ENCODE results near the gene MYOZ3.

The MYOZ3 gene

DNA sequence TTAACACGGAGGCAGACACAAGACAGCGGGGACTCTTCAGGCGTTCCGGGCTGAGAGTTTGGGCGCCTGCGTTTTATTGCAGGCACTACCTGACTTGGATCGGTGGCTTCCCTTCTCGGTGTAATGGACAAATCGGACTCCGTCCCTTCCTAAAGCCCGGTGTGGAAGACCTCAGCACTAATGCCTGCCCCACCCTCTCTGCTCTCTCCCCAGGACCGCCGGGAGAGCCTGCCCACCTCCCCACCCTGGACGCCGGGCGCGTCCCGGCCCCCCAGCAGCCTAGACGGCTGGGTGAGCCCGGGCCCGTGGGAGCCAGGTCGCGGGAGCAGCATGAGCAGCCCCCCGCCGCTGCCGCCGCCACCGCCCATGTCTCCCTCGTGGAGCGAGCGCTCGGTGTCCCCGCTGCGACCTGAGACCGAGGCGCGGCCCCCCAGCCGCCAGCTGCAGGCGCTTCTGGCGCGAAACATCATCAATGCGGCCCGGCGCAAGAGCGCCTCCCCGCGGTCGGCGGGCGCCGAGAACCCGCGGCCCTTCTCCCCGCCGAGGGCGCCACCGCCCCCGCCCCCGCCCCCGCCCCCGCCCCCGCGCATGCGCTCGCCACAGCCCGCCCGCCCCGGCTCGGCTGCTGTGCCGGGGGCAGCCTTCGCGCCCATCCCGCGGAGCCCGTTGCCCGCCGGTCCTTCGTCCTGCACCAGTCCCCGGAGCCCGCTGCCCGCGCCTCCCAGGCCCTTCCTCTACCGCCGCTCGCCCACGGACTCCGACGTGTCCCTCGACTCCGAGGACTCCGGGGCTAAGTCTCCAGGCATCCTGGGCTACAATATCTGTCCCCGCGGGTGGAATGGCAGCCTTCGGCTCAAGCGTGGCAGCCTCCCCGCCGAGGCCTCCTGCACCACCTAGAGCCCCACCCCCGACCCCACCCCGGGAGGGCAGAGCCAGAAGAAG, 4.6 kb upstream of the MYOZ3 start:
- H3K27ac ChIP-seq (ENCODE audit: low read length) = no peak overlapping the region
- H3K27me3 ChIP-seq (ENCODE audit: low read depth, low read length) = no peaks in the 10 kb centered on the region
- peak overlapping the region; percentile 91; the same call in 1 of the 2 replicates for H2AFZ ChIP-seq (ENCODE audit: low read depth, low read length)
- H3K9me3 ChIP-seq (ENCODE audit: insufficient read depth, low read length) = no peaks in the 10 kb centered on the region
- no peaks in the 10 kb centered on the region for H3K79me2 ChIP-seq (ENCODE audit: low read length)
- peak overlapping the region; percentile 88 for H3K4me2 ChIP-seq (ENCODE audit: low read length)
- TF ChIP-seq EZH2phosphoT487 (IDR thresholded peaks at IDR 0.05; ENCODE audit: low read depth) = no peak
- TF ChIP-seq, protein P1, sequence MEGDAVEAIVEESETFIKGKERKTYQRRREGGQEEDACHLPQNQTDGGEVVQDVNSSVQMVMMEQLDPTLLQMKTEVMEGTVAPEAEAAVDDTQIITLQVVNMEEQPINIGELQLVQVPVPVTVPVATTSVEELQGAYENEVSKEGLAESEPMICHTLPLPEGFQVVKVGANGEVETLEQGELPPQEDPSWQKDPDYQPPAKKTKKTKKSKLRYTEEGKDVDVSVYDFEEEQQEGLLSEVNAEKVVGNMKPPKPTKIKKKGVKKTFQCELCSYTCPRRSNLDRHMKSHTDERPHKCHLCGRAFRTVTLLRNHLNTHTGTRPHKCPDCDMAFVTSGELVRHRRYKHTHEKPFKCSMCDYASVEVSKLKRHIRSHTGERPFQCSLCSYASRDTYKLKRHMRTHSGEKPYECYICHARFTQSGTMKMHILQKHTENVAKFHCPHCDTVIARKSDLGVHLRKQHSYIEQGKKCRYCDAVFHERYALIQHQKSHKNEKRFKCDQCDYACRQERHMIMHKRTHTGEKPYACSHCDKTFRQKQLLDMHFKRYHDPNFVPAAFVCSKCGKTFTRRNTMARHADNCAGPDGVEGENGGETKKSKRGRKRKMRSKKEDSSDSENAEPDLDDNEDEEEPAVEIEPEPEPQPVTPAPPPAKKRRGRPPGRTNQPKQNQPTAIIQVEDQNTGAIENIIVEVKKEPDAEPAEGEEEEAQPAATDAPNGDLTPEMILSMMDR (IDR thresholded peaks at IDR 0.05; ENCODE audit: low read depth, low read length) = peak; percentile 29
- H3K4me3 ChIP-seq (ENCODE audit: low read length) = peak overlapping the region; percentile 94
- H4K20me1 ChIP-seq (ENCODE audit: insufficient read depth, low read length) = no peaks in the 10 kb centered on the region
- peak overlapping the region; percentile 76 for H3K9ac ChIP-seq (ENCODE audit: low read length)
- peaks cover 4% of the 10 kb centered on the region; the same call in 1 of the 2 replicates for H3K4me1 ChIP-seq (ENCODE audit: low read length)
- no peaks in the 10 kb centered on the region for H3K36me3 ChIP-seq (replicated peaks; ENCODE audit: low read depth, low read length)

GRCh38 chr5:150658121-150658520, 2.9 kb upstream of the MYOZ3 start:
- H3K9ac ChIP-seq (ENCODE audit: low read length) = no peak overlapping the region
- H3K36me3 ChIP-seq (replicated peaks; ENCODE audit: low read depth, low read length) = no peaks in the 10 kb centered on the region
- no peaks in the 10 kb centered on the region for H3K79me2 ChIP-seq (ENCODE audit: low read length)
- H3K4me1 ChIP-seq (ENCODE audit: low read length) = peaks cover 4% of the 10 kb centered on the region; the same call in 1 of the 2 replicates
- H3K4me3 ChIP-seq (ENCODE audit: low read length) = no peak overlapping the region
- no peak for TF ChIP-seq EZH2phosphoT487 (IDR thresholded peaks at IDR 0.05; ENCODE audit: low read depth)
- TF ChIP-seq, protein P1 (IDR thresholded peaks at IDR 0.05; ENCODE audit: low read depth, low read length) = no peak
- H3K27me3 ChIP-seq (ENCODE audit: low read depth, low read length) = no peaks in the 10 kb centered on the region
- H2AFZ ChIP-seq (ENCODE audit: low read depth, low read length) = no peak overlapping the region
- H3K27ac ChIP-seq (ENCODE audit: low read length) = no peak overlapping the region
- no peaks in the 10 kb centered on the region for H3K9me3 ChIP-seq (ENCODE audit: insufficient read depth, low read length)
- no peak overlapping the region for H3K4me2 ChIP-seq (ENCODE audit: low read length)
- no peaks in the 10 kb centered on the region for H4K20me1 ChIP-seq (ENCODE audit: insufficient read depth, low read length)

GRCh38 chr5:150658699-150659265, 2.3 kb upstream of the MYOZ3 start:
- no peaks in the 10 kb centered on the region for H3K36me3 ChIP-seq (replicated peaks; ENCODE audit: low read depth, low read length)
- H2AFZ ChIP-seq (ENCODE audit: low read depth, low read length) = no peak overlapping the region
- TF ChIP-seq EZH2phosphoT487 (IDR thresholded peaks at IDR 0.05; ENCODE audit: low read depth) = no peak
- TF ChIP-seq, protein P1 (IDR thresholded peaks at IDR 0.05; ENCODE audit: low read depth, low read length) = no peak
- H3K9ac ChIP-seq (ENCODE audit: low read length) = no peak overlapping the region
- peaks cover 4% of the 10 kb centered on the region; the same call in 1 of the 2 replicates for H3K4me1 ChIP-seq (ENCODE audit: low read length)
- no peak overlapping the region for H3K27ac ChIP-seq (ENCODE audit: low read length)
- H3K79me2 ChIP-seq (ENCODE audit: low read length) = no peaks in the 10 kb centered on the region
- H3K4me2 ChIP-seq (ENCODE audit: low read length) = no peak overlapping the region
- H3K9me3 ChIP-seq (ENCODE audit: insufficient read depth, low read length) = no peaks in the 10 kb centered on the region
- no peaks in the 10 kb centered on the region for H3K27me3 ChIP-seq (ENCODE audit: low read depth, low read length)
- no peak overlapping the region for H3K4me3 ChIP-seq (ENCODE audit: low read length)
- H4K20me1 ChIP-seq (ENCODE audit: insufficient read depth, low read length) = no peaks in the 10 kb centered on the region

All from OCI-LY3 (cell line).